Caco-2 (cell line): Measurements from ENCODE around the gene PLOD1. TPM values are rescaled to one million over a fixed set of nuclear protein-coding genes. Genes with fewer than 3 reads are reported as not detected.
"Not testable (repeated sequence)": the region's sequence is repeated elsewhere in the genome, so short reads cannot be mapped to it uniquely, and the experiment has no call there.

ENCODE experiments used
- BruUV-seq: library from RNA; stranded (reverse); fragments of 400-500 nt; replicated peaks from 2 replicates; lab custom pipeline; 2021; lab: Mats Ljungman, UMichigan
- CTCF ChIA-PET: fragments of 300-600 bp; sonication (Branson Sonifier 250); formaldehyde crosslinking; loops from one replicate; lab custom pipeline; 2022; ENCODE audit warnings: antibody characterized with exemption; lab: Charles Lee
- POLR2A ChIA-PET: fragments of 300-600 bp; sonication (Branson Sonifier 250); formaldehyde crosslinking; loops from one replicate; lab custom pipeline; 2022; ENCODE audit warnings: antibody characterized with exemption; lab: Charles Lee
- DNase-seq, 2 experiments: peaks; one replicate each; pipeline versions ENCODE4 v3.0.0 to v3.0.0-alpha.2; 2020 to 2022
- H3K27me3 ChIP-seq: replicated peaks from 2 replicates; pipeline ENCODE4 v1.6.0; 2011; ENCODE audit warnings: low read length; ENCODE audit not compliant: control insufficient read depth, insufficient read depth
- H3K36me3 ChIP-seq: 2 replicates; pipeline ENCODE4 v1.5.1; 2011; ENCODE audit warnings: low read length; ENCODE audit not compliant: control insufficient read depth, insufficient read depth
- H3K4me1 ChIP-seq: fragments of 250-450 bp; sonication (Bioruptor Pico); 2 replicates; pipeline ENCODE4 v1.5.1; 2020; ENCODE audit warnings: mild to moderate bottlenecking
- H3K4me3 ChIP-seq: 2 replicates; pipeline ENCODE4 v1.5.1; 2011; ENCODE audit warnings: low read depth, mild to moderate bottlenecking, control low read depth, low read length
- H3K9me3 ChIP-seq: fragments of 250-450 bp; sonication (Bioruptor Pico); 2 replicates; pipeline ENCODE4 v1.5.1; 2020; ENCODE audit warnings: mild to moderate bottlenecking, moderate library complexity
- H3K27ac Mint-ChIP-seq: one replicate; pipeline ENCODE4 v1.8.0; 2022; ENCODE audit warnings: mixed read lengths; ENCODE audit not compliant: unreplicated experiment
- H3K27me3 Mint-ChIP-seq: one replicate; pipeline ENCODE4 v1.8.0; 2022; ENCODE audit warnings: mixed read lengths; ENCODE audit not compliant: insufficient read depth, unreplicated experiment
- H3K36me3 Mint-ChIP-seq: one replicate; pipeline ENCODE4 v1.8.0; 2022; ENCODE audit warnings: mild to moderate bottlenecking, mixed read lengths; ENCODE audit not compliant: insufficient read depth, unreplicated experiment
- H3K4me1 Mint-ChIP-seq: one replicate; pipeline ENCODE4 v1.8.0; 2022; ENCODE audit warnings: low read depth, mixed read lengths; ENCODE audit not compliant: unreplicated experiment
- H3K4me3 Mint-ChIP-seq: one replicate; pipeline ENCODE4 v1.8.0; 2022; ENCODE audit warnings: mild to moderate bottlenecking, moderate library complexity, mixed read lengths; ENCODE audit not compliant: unreplicated experiment
- H3K9me3 Mint-ChIP-seq: one replicate; pipeline ENCODE4 v1.8.0; 2022; ENCODE audit warnings: mixed read lengths; ENCODE audit not compliant: unreplicated experiment
- intact Hi-C: fragments of 100-400 bp; cut with micrococcal nuclease; formaldehyde crosslinking; loops from one replicate; pipeline ENCODE4 v1.10.0; 2022; ENCODE audit not compliant: unreplicated experiment
- total RNA-seq: library from RNA; stranded (reverse); gene quantifications from 2 replicates; pipeline ENCODE4 v1.2.3, GENCODE V29; 2022
- TF ChIP-seq, protein P1 (sequence below), 2 experiments: fragments of 200-600 bp in 1 of 2; IDR thresholded peaks; 1 replicate in 1 of 2; 2 replicates in 1 of 2; pipeline versions ENCODE4 v1.5.1 to v1.8.0; 2011 to 2022; ENCODE audit warnings: antibody characterized with exemption in 1 of 2, control low read depth in 1 of 2, inconsistent platforms in 1 of 2, low read depth in 1 of 2, low read length in 1 of 2, mild to moderate bottlenecking in 1 of 2, moderate library complexity in 1 of 2; ENCODE audit not compliant: insufficient read depth in 1 of 2, severe bottlenecking in 1 of 2, unreplicated experiment in 1 of 2

The PLOD1 gene
- total RNA-seq, 1 experiment from 2014 or later, result 89.3 TPM

GRCh38 chr1:11903210-11903609, 31.3 kb upstream of the PLOD1 start:
- no TSS peak for BruUV-seq
- Histone ChIP-seq H3K27me3 (no peaks in the 10 kb centered on the region), H3K4me3 (no peak overlapping the region), H3K9me3 (no peaks in the 10 kb centered on the region), H3K4me1 (0 out of 2 replicates have a peak, but pooled peaks cover 3% of the 10 kb centered on the region), H3K36me3 (no peaks in the 10 kb centered on the region)
- peaks cover 20% of the 10 kb centered on the region for H3K36me3 Mint-ChIP-seq
- TF ChIP-seq, protein P1, sequence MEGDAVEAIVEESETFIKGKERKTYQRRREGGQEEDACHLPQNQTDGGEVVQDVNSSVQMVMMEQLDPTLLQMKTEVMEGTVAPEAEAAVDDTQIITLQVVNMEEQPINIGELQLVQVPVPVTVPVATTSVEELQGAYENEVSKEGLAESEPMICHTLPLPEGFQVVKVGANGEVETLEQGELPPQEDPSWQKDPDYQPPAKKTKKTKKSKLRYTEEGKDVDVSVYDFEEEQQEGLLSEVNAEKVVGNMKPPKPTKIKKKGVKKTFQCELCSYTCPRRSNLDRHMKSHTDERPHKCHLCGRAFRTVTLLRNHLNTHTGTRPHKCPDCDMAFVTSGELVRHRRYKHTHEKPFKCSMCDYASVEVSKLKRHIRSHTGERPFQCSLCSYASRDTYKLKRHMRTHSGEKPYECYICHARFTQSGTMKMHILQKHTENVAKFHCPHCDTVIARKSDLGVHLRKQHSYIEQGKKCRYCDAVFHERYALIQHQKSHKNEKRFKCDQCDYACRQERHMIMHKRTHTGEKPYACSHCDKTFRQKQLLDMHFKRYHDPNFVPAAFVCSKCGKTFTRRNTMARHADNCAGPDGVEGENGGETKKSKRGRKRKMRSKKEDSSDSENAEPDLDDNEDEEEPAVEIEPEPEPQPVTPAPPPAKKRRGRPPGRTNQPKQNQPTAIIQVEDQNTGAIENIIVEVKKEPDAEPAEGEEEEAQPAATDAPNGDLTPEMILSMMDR (IDR thresholded peaks at IDR 0.05; ENCODE audit: insufficient read depth in 1 of 2, low read depth in 1 of 2, low read length in 1 of 2, severe bottlenecking in 1 of 2, unreplicated experiment in 1 of 2), result no peak
- H3K9me3 Mint-ChIP-seq, result no peaks in the 10 kb centered on the region
- no peak overlapping the region for H3K27ac Mint-ChIP-seq
- POLR2A ChIA-PET, result no interaction called here
- CTCF ChIA-PET, result no interaction called here
- no peaks in the 10 kb centered on the region for H3K27me3 Mint-ChIP-seq
- intact Hi-C loops, result no loop called here
- peaks cover 8% of the 10 kb centered on the region for H3K4me1 Mint-ChIP-seq
- no peak overlapping the region for H3K4me3 Mint-ChIP-seq
- no peak for DNase-seq

GRCh38 chr1:11904156-11904555, 30.4 kb upstream of the PLOD1 start:
- H3K4me3 Mint-ChIP-seq, H3K36me3 ChIP-seq, H3K27ac Mint-ChIP-seq, H3K27me3 ChIP-seq, BruUV-seq, CTCF ChIA-PET, H3K9me3 Mint-ChIP-seq, H3K27me3 Mint-ChIP-seq, H3K9me3 ChIP-seq, H3K4me1 ChIP-seq, H3K4me3 ChIP-seq, DNase-seq, intact Hi-C loops: not testable (repeated sequence)
- POLR2A ChIA-PET, result interaction anchor here (0.5 to 0.6 kb wide), 2 partner anchors 133 to 148 kb away, joined by 3 to 8 read pairs; no protein-coding TSS in a partner anchor
- Mint-ChIP-seq H3K36me3 (peaks cover 29% of the 10 kb centered on the region), H3K4me1 (peaks cover 14% of the 10 kb centered on the region)

- DNase-seq, result no peak
- Mint-ChIP-seq H3K27ac (no peak overlapping the region), H3K4me3 (no peak overlapping the region), H3K4me1 (peaks cover 14% of the 10 kb centered on the region), H3K36me3 (peaks cover 38% of the 10 kb centered on the region), H3K9me3 (no peaks in the 10 kb centered on the region), H3K27me3 (peaks cover 5% of the 10 kb centered on the region)
- Histone ChIP-seq H3K9me3 (no peaks in the 10 kb centered on the region), H3K4me3 (no peak overlapping the region), H3K36me3 (no peaks in the 10 kb centered on the region), H3K4me1 (0 out of 2 replicates have a peak, but pooled peaks cover 5% of the 10 kb centered on the region), H3K27me3 (no peaks in the 10 kb centered on the region)
- POLR2A ChIA-PET, result no interaction called here
- TF ChIP-seq, protein P1 (IDR thresholded peaks at IDR 0.05; ENCODE audit: insufficient read depth in 1 of 2, low read depth in 1 of 2, low read length in 1 of 2, severe bottlenecking in 1 of 2, unreplicated experiment in 1 of 2), result no peak
- CTCF ChIA-PET, result no interaction called here
- intact Hi-C loops, result loop anchor here (5.0 kb wide), 1 partner anchor 68 kb away; no protein-coding TSS in a partner anchor
- no TSS peak for BruUV-seq
These were observed 29.5 kb upstream of the PLOD1 start for GRCh38 chr1:11904978-11905377.
